A673 (cell line): Measurements from ENCODE around the gene PTPN11. TPM values are rescaled to one million over a fixed set of nuclear protein-coding genes. Genes with fewer than 3 reads are reported as not detected.

ENCODE experiments used
- BruUV-seq: library from RNA; stranded (reverse); fragments of 400-500 nt; replicated peaks from 2 replicates; lab custom pipeline; 2021; lab: Mats Ljungman, UMichigan
- CTCF ChIA-PET: fragments of 300-600 bp; sonication (Branson Sonifier 250); formaldehyde crosslinking; loops from one replicate; lab custom pipeline; 2022; ENCODE audit warnings: antibody characterized with exemption; lab: Charles Lee
- POLR2A ChIA-PET: fragments of 300-600 bp; sonication (Branson Sonifier 250); formaldehyde crosslinking; loops from one replicate; lab custom pipeline; 2022; ENCODE audit warnings: antibody characterized with exemption; ENCODE audit not compliant: low non-redundant PET; lab: Charles Lee
- DNase-seq: peaks from one replicate; pipeline ENCODE4 v3.0.0-alpha.2; 2015; ENCODE audit warnings: low spot score
- H3K27ac ChIP-seq: fragments of 200-600 bp; sonication (generic); 2 replicates; pipeline ENCODE4 v1.5.1; 2016; ENCODE audit warnings: mixed run types, low read depth, mild to moderate bottlenecking, mixed read lengths, antibody characterized with exemption, low read length; ENCODE audit not compliant: poor library complexity, severe bottlenecking
- H3K27me3 ChIP-seq: fragments of 200-600 bp; sonication (generic); replicated peaks from 2 replicates; pipeline ENCODE4 v1.6.1; 2017; ENCODE audit warnings: mixed run types, low read depth, mild to moderate bottlenecking, mixed read lengths, antibody characterized with exemption, low read length; ENCODE audit not compliant: insufficient read depth, poor library complexity
- H3K36me3 ChIP-seq: fragments of 200-600 bp; sonication (generic); 2 replicates; pipeline ENCODE4 v1.6.1; 2016; ENCODE audit warnings: mixed run types, mild to moderate bottlenecking, mixed read lengths, antibody characterized with exemption, low read length; ENCODE audit not compliant: insufficient read depth, poor library complexity, severe bottlenecking
- H3K4me1 ChIP-seq: fragments of 200-600 bp; sonication (generic); 2 replicates; pipeline ENCODE4 v1.6.1; 2017; ENCODE audit warnings: mixed run types, mild to moderate bottlenecking, mixed read lengths, antibody characterized with exemption, low read length; ENCODE audit not compliant: insufficient read depth, poor library complexity, severe bottlenecking
- H3K4me3 ChIP-seq: fragments of 200-600 bp; sonication (generic); 2 replicates; pipeline ENCODE4 v1.5.1; 2016; ENCODE audit warnings: low read depth, mixed run types, mild to moderate bottlenecking, mixed read lengths, low read length; ENCODE audit not compliant: poor library complexity, severe bottlenecking
- H3K9me3 ChIP-seq: fragments of 200-600 bp; sonication (generic); 2 replicates; pipeline ENCODE4 v1.6.1; 2016; ENCODE audit warnings: mixed run types, low read depth, mild to moderate bottlenecking, mixed read lengths, antibody characterized with exemption, low read length; ENCODE audit not compliant: poor library complexity, severe bottlenecking
- EZH2 ChIP-seq: fragments of 200-600 bp; sonication (generic); IDR thresholded peaks from 2 replicates; pipeline ENCODE4 v1.6.1; 2017; ENCODE audit warnings: borderline replicate concordance, low read depth, mild to moderate bottlenecking, mixed read lengths, antibody characterized with exemption, low read length; ENCODE audit not compliant: poor library complexity, severe bottlenecking
- intact Hi-C: fragments of 100-400 bp; cut with micrococcal nuclease; formaldehyde crosslinking; loops from one replicate; pipeline ENCODE4 v1.10.0; 2022; ENCODE audit not compliant: unreplicated experiment
- total RNA-seq: library from RNA; stranded (reverse); gene quantifications from 2 replicates; pipeline ENCODE4 v1.2.3, GENCODE V29; 2021
- TF ChIP-seq, protein P1 (sequence below): fragments of 300-800, 200-600 bp; sonication (generic); conservative IDR thresholded peaks from 2 replicates; pipeline ENCODE4 v1.5.1; 2017; ENCODE audit warnings: low read depth, mild to moderate bottlenecking, antibody characterized with exemption, low read length, moderate library complexity, mixed read lengths

Gene PTPN11
- total RNA-seq, 1 experiment from 2014 or later = 158 TPM

DNA sequence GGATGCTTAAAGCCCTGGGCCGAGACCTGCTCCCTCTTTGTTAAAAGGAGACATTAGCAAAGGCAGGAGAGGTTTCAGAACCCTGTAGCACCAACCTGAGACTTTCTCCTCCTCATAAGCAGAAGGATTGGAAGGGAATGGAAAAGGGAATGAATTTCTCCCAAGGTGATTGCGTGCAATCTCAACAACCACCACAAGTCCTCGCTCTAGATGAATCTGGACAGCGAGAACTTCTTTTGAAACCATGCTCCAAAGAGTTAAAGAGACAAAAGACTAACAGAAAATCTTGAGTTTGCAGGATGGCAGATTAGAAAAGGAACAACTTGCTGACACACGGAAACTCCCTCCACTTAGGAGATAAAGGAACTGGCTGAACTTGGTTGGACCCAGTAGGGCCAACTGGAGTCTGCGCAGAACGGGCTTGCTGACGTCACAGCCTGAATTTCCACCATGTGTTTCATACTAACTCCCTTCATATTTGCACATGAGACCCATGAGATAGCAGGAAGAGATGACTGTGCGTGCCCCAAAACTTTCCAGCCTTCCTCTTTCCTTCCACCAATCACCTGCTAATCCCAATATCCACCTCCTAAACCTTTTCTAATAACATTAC lies 137.0 kb downstream of the PTPN11 start:
- DNase-seq = no peak
- intact Hi-C loops = no loop called here
- POLR2A ChIA-PET = no interaction called here

GRCh38 chr12:112557951-112558630 lies 139.3 kb downstream of the PTPN11 start:
- POLR2A ChIA-PET = no interaction called here
- H3K9me3 ChIP-seq = no peaks in the 10 kb centered on the region
- CTCF ChIA-PET = no interaction called here
- no peaks in the 10 kb centered on the region for H3K4me1 ChIP-seq
- H3K27me3 ChIP-seq = no peaks in the 10 kb centered on the region
- H3K36me3 ChIP-seq = no peaks in the 10 kb centered on the region
- TF ChIP-seq, protein P1, sequence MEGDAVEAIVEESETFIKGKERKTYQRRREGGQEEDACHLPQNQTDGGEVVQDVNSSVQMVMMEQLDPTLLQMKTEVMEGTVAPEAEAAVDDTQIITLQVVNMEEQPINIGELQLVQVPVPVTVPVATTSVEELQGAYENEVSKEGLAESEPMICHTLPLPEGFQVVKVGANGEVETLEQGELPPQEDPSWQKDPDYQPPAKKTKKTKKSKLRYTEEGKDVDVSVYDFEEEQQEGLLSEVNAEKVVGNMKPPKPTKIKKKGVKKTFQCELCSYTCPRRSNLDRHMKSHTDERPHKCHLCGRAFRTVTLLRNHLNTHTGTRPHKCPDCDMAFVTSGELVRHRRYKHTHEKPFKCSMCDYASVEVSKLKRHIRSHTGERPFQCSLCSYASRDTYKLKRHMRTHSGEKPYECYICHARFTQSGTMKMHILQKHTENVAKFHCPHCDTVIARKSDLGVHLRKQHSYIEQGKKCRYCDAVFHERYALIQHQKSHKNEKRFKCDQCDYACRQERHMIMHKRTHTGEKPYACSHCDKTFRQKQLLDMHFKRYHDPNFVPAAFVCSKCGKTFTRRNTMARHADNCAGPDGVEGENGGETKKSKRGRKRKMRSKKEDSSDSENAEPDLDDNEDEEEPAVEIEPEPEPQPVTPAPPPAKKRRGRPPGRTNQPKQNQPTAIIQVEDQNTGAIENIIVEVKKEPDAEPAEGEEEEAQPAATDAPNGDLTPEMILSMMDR = no peak
- TF ChIP-seq EZH2 = no peak
- intact Hi-C loops = no loop called here
- no peak for DNase-seq
- H3K4me3 ChIP-seq = no peak overlapping the region
- BruUV-seq = no TSS peak
- H3K27ac ChIP-seq = no peak overlapping the region

More for the DNA sequence above, 137.0 kb downstream of the PTPN11 start:
- no peaks in the 10 kb centered on the region for H3K4me1 ChIP-seq
- H3K27ac ChIP-seq = no peak overlapping the region
- CTCF ChIA-PET = no interaction called here
- no peaks in the 10 kb centered on the region for H3K9me3 ChIP-seq
- no peaks in the 10 kb centered on the region for H3K27me3 ChIP-seq
- TF ChIP-seq EZH2 = no peak
- TF ChIP-seq, protein P1 = no peak
- no TSS peak for BruUV-seq
- no peaks in the 10 kb centered on the region for H3K36me3 ChIP-seq
- no peak overlapping the region for H3K4me3 ChIP-seq

Other genes with a start within 250 kb of the PTPN11 start
- gene HECTD4, start 36.5 kb upstream of the PTPN11 start, total RNA-seq = 45.3 and 52.1 TPM in 2 replicates
- 1,517 and 1,605 TPM in 2 replicates for gene RPL6, start 9.3 kb upstream of the PTPN11 start, total RNA-seq